ENCODE data around the gene KLF11.
A peak's percentile ranks its signal among the peaks of the same experiment; 100 is the strongest.

The KLF11 gene

GRCh38 chr2:10043256-10043905 is at the start of gene KLF11:
TSS of gene KLF11 (plus strand) at chr2:10043550. CDS start at chr2:10043717, 167 bp downstream.
- peak; percentile 84 for DNase-seq (ENCODE audit: low read depth)

GRCh38 chr2:9994462-9994861 is 48.9 kb upstream of the KLF11 start:
- no peak for DNase-seq (ENCODE audit: low read depth)

- no peak for DNase-seq (ENCODE audit: low read depth)
Measured at GRCh38 chr2:9995059-9995458, 48.3 kb upstream of the KLF11 start.

GRCh38 chr2:9996321-9996720 is 47.0 kb upstream of the KLF11 start:
- no peak for DNase-seq (ENCODE audit: low read depth)

GRCh38 chr2:9997936-9998335 is 45.4 kb upstream of the KLF11 start:
- DNase-seq (ENCODE audit: low read depth) = no peak

GRCh38 chr2:9998916-9999654 is 44.3 kb upstream of the KLF11 start:
- DNase-seq (ENCODE audit: low read depth) = no peak

GRCh38 chr2:9999693-10000092 is 43.7 kb upstream of the KLF11 start:
- DNase-seq (ENCODE audit: low read depth) = no peak

GRCh38 chr2:10000541-10000940 is 42.8 kb upstream of the KLF11 start:
- no peak for DNase-seq (ENCODE audit: low read depth)

- peak; percentile 27 for DNase-seq (ENCODE audit: low read depth)
Measured at GRCh38 chr2:10001586-10001985, 41.8 kb upstream of the KLF11 start.

GRCh38 chr2:10002109-10002508 is 41.2 kb upstream of the KLF11 start:
- DNase-seq (ENCODE audit: low read depth) = no peak

GRCh38 chr2:10002681-10003080 is 40.7 kb upstream of the KLF11 start:
- no peak for DNase-seq (ENCODE audit: low read depth)

- no peak for DNase-seq (ENCODE audit: low read depth)
Measured at GRCh38 chr2:10003206-10004125, 39.9 kb upstream of the KLF11 start.

GRCh38 chr2:10004401-10004800 is 38.9 kb upstream of the KLF11 start:
- DNase-seq (ENCODE audit: low read depth) = no peak

GRCh38 chr2:10004836-10005235 is 38.5 kb upstream of the KLF11 start:
- DNase-seq (ENCODE audit: low read depth) = no peak

GRCh38 chr2:10005461-10006235 is 37.7 kb upstream of the KLF11 start:
- no peak for DNase-seq (ENCODE audit: low read depth)

- DNase-seq (ENCODE audit: low read depth) = no peak
Measured at GRCh38 chr2:10006236-10007161, 36.9 kb upstream of the KLF11 start.

- DNase-seq (ENCODE audit: low read depth) = no peak
Measured at GRCh38 chr2:10007435-10007834, 35.9 kb upstream of the KLF11 start.

- DNase-seq (ENCODE audit: low read depth) = no peak
Measured at GRCh38 chr2:10007921-10008808, 35.2 kb upstream of the KLF11 start.

GRCh38 chr2:10008809-10009176 is 34.6 kb upstream of the KLF11 start:
- no peak for DNase-seq (ENCODE audit: low read depth)
